Thyroid gland (tissue), 4 donors: ENCODE measurements around the gene HOXD12.

Experiments
- POLR2A ChIP-seq, 2 donors: fragments of 450-650 bp; IDR thresholded peaks; one replicate each; pipeline ENCODE4 v1.6.1; 2017; ENCODE audit warnings: antibody characterized with exemption in 2 of 2, mild to moderate bottlenecking in 2 of 2, moderate library complexity in 1 of 2
- TF ChIP-seq, protein P1 (sequence below), 6 experiments: fragments of 200-600 bp in 3 of 6; fragments of 450-650 bp in 3 of 6; sonication (generic) in 3 of 6; IDR thresholded peaks; one replicate each; pipeline ENCODE4 v1.5.1; 2016 to 2019; ENCODE audit warnings: antibody characterized with exemption in 6 of 6, mild to moderate bottlenecking in 2 of 6, inconsistent platforms in 1 of 6, moderate library complexity in 1 of 6

- TF ChIP-seq, protein P1, sequence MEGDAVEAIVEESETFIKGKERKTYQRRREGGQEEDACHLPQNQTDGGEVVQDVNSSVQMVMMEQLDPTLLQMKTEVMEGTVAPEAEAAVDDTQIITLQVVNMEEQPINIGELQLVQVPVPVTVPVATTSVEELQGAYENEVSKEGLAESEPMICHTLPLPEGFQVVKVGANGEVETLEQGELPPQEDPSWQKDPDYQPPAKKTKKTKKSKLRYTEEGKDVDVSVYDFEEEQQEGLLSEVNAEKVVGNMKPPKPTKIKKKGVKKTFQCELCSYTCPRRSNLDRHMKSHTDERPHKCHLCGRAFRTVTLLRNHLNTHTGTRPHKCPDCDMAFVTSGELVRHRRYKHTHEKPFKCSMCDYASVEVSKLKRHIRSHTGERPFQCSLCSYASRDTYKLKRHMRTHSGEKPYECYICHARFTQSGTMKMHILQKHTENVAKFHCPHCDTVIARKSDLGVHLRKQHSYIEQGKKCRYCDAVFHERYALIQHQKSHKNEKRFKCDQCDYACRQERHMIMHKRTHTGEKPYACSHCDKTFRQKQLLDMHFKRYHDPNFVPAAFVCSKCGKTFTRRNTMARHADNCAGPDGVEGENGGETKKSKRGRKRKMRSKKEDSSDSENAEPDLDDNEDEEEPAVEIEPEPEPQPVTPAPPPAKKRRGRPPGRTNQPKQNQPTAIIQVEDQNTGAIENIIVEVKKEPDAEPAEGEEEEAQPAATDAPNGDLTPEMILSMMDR (IDR thresholded peaks at IDR 0.05): no peak
- TF ChIP-seq POLR2A (IDR thresholded peaks at IDR 0.05): no peak
Measured at GRCh38 chr2:176100547-176101140, 1.0 kb downstream of the HOXD12 start.
